Measurements from ENCODE around the gene ATF6. TPM values are rescaled to one million over a fixed set of nuclear protein-coding genes. Genes with fewer than 3 reads are reported as not detected.

ATF6 gene
- total and polyA plus RNA-seq, 2 of the 8 experiments (the other 6 are each of a cell fraction or from before 2014, with no cell fraction given), result 4.6 to 10.0 TPM

GRCh38 chr1:161987872-161988271, 221.8 kb downstream of the ATF6 start:
- Histone ChIP-seq H3K23ac (ENCODE audit: insufficient read length) (no peak overlapping the region), H4K5ac (ENCODE audit: insufficient read length, low read depth, low read length) (no peak overlapping the region), H3K4me2 (ENCODE audit: insufficient read depth in 1 of 2, low read depth in 2 of 2, low read length in 2 of 2) (no peak overlapping the region), H3K56ac (replicated peaks; ENCODE audit: insufficient read length, low read depth, low read length) (no peak overlapping the region), H3K4me3 (ENCODE audit: extremely low read depth in 1 of 4, insufficient read depth in 2 of 4, low read depth in 3 of 4, low read length in 4 of 4) (no peak overlapping the region), H2AFZ (ENCODE audit: low read length) (no peak overlapping the region), H3K9me3 (ENCODE audit: insufficient read depth in 2 of 2, low read depth in 1 of 2, low read length in 1 of 2) (peaks cover 2 to 9% of the 10 kb centered on the region in 2 experiments; a peak in 2 of 4 replicates), H2BK5ac (ENCODE audit: low read depth, low read length) (no peak overlapping the region), H3K4ac (replicated peaks; ENCODE audit: insufficient read length, low read depth, low read length) (no peak overlapping the region), H2BK15ac (ENCODE audit: low read length) (no peak overlapping the region), H3K18ac (ENCODE audit: extremely low read depth, low read length) (no peak overlapping the region), H4K8ac (ENCODE audit: extremely low read depth, insufficient read depth, low read length) (no peak overlapping the region), H3K23me2 (ENCODE audit: low read depth, low read length) (no peaks in the 10 kb centered on the region; the same call in 1 of the 2 replicates), H2BK12ac (ENCODE audit: low read depth, low read length) (no peak overlapping the region), H2AK5ac (ENCODE audit: low read depth, low read length) (no peak overlapping the region), H3K14ac (ENCODE audit: insufficient read length) (no peak overlapping the region), H3K27ac (ENCODE audit: low read depth, low read length) (no peak overlapping the region), H3K79me2 (ENCODE audit: control insufficient read depth in 1 of 2, insufficient read depth in 2 of 2, low read length in 2 of 2) (no peaks in the 10 kb centered on the region), H3K79me1 (ENCODE audit: low read depth, low read length) (no peaks in the 10 kb centered on the region), H3K4me1 (replicated peaks in 1 of 4; ENCODE audit: control insufficient read depth in 3 of 4, insufficient read depth in 4 of 4, low read length in 3 of 4) (no peaks in the 10 kb centered on the region), H2BK20ac (ENCODE audit: low read length) (no peak overlapping the region), H4K91ac (replicated peaks; ENCODE audit: insufficient read length, low read length) (no peak overlapping the region), H3K36me3 (ENCODE audit: control insufficient read depth in 2 of 4, insufficient read depth in 4 of 4, low read length in 3 of 4) (no peaks in the 10 kb centered on the region), H4K20me1 (replicated peaks in 1 of 2; ENCODE audit: control insufficient read depth in 1 of 2, insufficient read depth in 2 of 2, low read length in 2 of 2) (no peaks in the 10 kb centered on the region), H3K9ac (replicated peaks in 1 of 4; ENCODE audit: extremely low read depth in 1 of 4, low read depth in 3 of 4, low read length in 3 of 4) (no peak overlapping the region), H2BK120ac (replicated peaks; ENCODE audit: low read depth, low read length) (no peak overlapping the region), H3K27me3 (replicated peaks in 1 of 4; ENCODE audit: control insufficient read depth in 3 of 4, extremely low read depth in 1 of 4, insufficient read depth in 3 of 4, low read length in 3 of 4) (no peaks in the 10 kb centered on the region)
- TF ChIP-seq SAP30 (IDR thresholded peaks at IDR 0.05; ENCODE audit: insufficient read depth, insufficient replicate concordance, low read length) (no peak), ZNF274 (IDR thresholded peaks at IDR 0.05; ENCODE audit: borderline replicate concordance, extremely low read depth, low read length) (no peak), BCL11A (IDR thresholded peaks at IDR 0.05; ENCODE audit: low read depth in 2 of 2, low read length in 2 of 2) (no peak), POLR2AphosphoS5 (IDR thresholded peaks at IDR 0.05; ENCODE audit: low read depth, low read length) (no peak), RFX5 (IDR thresholded peaks at IDR 0.05; ENCODE audit: borderline replicate concordance, low read depth, low read length) (no peak), CHD1 (IDR thresholded peaks at IDR 0.05; ENCODE audit: low read depth, low read length) (no peak)
- WGBS, 2 experiments (ENCODE audit: extremely low coverage in 1 of 2, insufficient coverage in 1 of 2, insufficient read length in 1 of 2, insufficient replicate concordance in 2 of 2, low coverage in 1 of 2, low lambda C conversion rate in 2 of 2, missing lambda C conversion rate in 1 of 2), result 89% methylated on average over 5 of the region's 5 CpGs; no CpG with 5 or more reads in 1 of the 2 experiments
- FAIRE-seq (no peak), DNase-seq (ENCODE audit: low read depth in 1 of 2, low spot score in 2 of 2) (no peak)
- ChIA-PET CTCF (ENCODE audit: partially characterized antibody) (interaction anchor here (0.7 to 1.5 kb wide), 3 partner anchors 31 to 195 kb away, joined by 3 read pairs; no protein-coding TSS in a partner anchor), POLR2A (ENCODE audit: partially characterized antibody) (no interaction called here)

Data from H1 (cell line).